ENCODE results near the gene ANKH.

DNA sequence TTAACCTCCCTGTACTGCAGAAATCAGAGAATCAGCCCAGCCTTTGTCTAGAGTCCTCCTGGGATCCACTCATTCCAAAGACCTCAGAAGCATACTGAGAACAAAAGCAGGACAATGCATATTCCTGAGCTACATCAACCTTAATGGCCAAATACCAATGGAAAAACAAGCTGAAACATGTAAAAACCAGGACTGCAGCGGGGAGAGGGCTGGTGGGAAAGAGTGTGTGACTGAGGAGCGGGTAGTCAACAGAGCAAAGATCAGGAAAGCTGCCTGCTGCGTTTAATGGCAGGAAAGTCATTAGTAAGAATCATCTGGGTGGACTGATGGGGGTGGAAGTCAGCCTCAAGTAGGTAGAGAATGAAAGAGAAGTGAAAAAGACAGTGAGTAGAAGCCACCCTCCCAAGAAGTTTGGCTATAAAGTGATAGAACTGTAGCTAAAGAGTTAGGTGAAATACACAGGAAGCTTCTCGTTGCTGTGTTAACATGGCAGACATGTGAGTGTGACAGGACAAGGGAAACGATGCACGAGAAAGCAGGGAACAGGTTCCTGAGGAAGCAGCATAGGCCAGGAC lies 119.0 kb downstream of the ANKH start:
- TF ChIP-seq CTCF (IDR thresholded peaks at IDR 0.05; ENCODE audit: poor library complexity, severe bottlenecking) (no peak), EP300 (conservative IDR thresholded peaks at IDR 0.05; ENCODE audit: poor library complexity, severe bottlenecking) (no peak), EZH2 (IDR thresholded peaks at IDR 0.05; ENCODE audit: borderline replicate concordance, insufficient read depth, low read length, poor library complexity, severe bottlenecking) (no peak), SMC3 (conservative IDR thresholded peaks at IDR 0.05; ENCODE audit: poor library complexity) (no peak), TAF1 (IDR thresholded peaks at IDR 0.05; ENCODE audit: low read depth) (no peak), RAD21 (conservative IDR thresholded peaks at IDR 0.05) (no peak), POLR2AphosphoS5 (IDR thresholded peaks at IDR 0.05) (no peak), MXI1 (conservative IDR thresholded peaks at IDR 0.05; ENCODE audit: poor library complexity, severe bottlenecking) (no peak)
- TF ChIP-seq, protein P1, sequence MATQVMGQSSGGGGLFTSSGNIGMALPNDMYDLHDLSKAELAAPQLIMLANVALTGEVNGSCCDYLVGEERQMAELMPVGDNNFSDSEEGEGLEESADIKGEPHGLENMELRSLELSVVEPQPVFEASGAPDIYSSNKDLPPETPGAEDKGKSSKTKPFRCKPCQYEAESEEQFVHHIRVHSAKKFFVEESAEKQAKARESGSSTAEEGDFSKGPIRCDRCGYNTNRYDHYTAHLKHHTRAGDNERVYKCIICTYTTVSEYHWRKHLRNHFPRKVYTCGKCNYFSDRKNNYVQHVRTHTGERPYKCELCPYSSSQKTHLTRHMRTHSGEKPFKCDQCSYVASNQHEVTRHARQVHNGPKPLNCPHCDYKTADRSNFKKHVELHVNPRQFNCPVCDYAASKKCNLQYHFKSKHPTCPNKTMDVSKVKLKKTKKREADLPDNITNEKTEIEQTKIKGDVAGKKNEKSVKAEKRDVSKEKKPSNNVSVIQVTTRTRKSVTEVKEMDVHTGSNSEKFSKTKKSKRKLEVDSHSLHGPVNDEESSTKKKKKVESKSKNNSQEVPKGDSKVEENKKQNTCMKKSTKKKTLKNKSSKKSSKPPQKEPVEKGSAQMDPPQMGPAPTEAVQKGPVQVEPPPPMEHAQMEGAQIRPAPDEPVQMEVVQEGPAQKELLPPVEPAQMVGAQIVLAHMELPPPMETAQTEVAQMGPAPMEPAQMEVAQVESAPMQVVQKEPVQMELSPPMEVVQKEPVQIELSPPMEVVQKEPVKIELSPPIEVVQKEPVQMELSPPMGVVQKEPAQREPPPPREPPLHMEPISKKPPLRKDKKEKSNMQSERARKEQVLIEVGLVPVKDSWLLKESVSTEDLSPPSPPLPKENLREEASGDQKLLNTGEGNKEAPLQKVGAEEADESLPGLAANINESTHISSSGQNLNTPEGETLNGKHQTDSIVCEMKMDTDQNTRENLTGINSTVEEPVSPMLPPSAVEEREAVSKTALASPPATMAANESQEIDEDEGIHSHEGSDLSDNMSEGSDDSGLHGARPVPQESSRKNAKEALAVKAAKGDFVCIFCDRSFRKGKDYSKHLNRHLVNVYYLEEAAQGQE (IDR thresholded peaks at IDR 0.05; ENCODE audit: borderline replicate concordance): no peak

All from neural cell (in vitro differentiated cells).